H1 (cell line): ENCODE results near the gene NANOS2.

Source experiments
- ASH2L ChIP-seq: fragments of 200-600, 300-600 bp; sonication (generic); IDR thresholded peaks from one replicate; pipeline ENCODE4 v1.7.1; 2017; ENCODE audit warnings: low read length
- ATF3 ChIP-seq: IDR thresholded peaks from 2 replicates; pipeline ENCODE4 v1.6.1; 2011; ENCODE audit warnings: low read depth, mild to moderate bottlenecking, low read length; ENCODE audit not compliant: insufficient read depth
- CTCF ChIP-seq, 3 experiments: IDR thresholded peaks; 1 replicate in 2 of 3; 2 replicates in 1 of 3; pipeline versions ENCODE4 v1.5.1 to v1.6.1; 2011; ENCODE audit warnings: low read length in 3 of 3, mild to moderate bottlenecking in 3 of 3, inconsistent platforms in 2 of 3, low read depth in 1 of 3, moderate library complexity in 1 of 3; ENCODE audit not compliant: insufficient read depth in 1 of 3; ENCODE audit errors: control extremely low read depth in 1 of 3
- EZH2 ChIP-seq: fragments of 200-600 bp; sonication (generic); IDR thresholded peaks from 2 replicates; pipeline ENCODE4 v1.7.1; 2012; ENCODE audit warnings: low read depth, mild to moderate bottlenecking, moderate library complexity, low read length, inconsistent platforms; ENCODE audit not compliant: severe bottlenecking
- MAX ChIP-seq: IDR thresholded peaks from 2 replicates; pipeline ENCODE4 v1.6.1; 2012; ENCODE audit warnings: inconsistent platforms
- RAD21 ChIP-seq, 2 experiments: IDR thresholded peaks in 1 of 2; conservative IDR thresholded peaks in 1 of 2; 2 replicates each; pipeline ENCODE4 v1.6.1; 2011; ENCODE audit warnings: low read depth in 2 of 2, low read length in 2 of 2, improper control_type of control experiment in 1 of 2, inconsistent platforms in 1 of 2, mild to moderate bottlenecking in 1 of 2, moderate library complexity in 1 of 2

GRCh38 chr19:45962021-45962420, 47.4 kb upstream of the NANOS2 start:
- TF ChIP-seq CTCF (IDR thresholded peaks at IDR 0.05; ENCODE audit: control extremely low read depth in 1 of 3, insufficient read depth in 1 of 3, low read depth in 1 of 3, low read length in 3 of 3) (no peak), EZH2 (no peak), MAX (no peak), ASH2L (no peak), ATF3 (no peak), RAD21 (IDR thresholded peaks at IDR 0.05 in 1 of 2, conservative IDR thresholded peaks at IDR 0.05 in 1 of 2; ENCODE audit: low read depth in 2 of 2, low read length in 2 of 2) (no peak)
